ENCODE data around the gene AKT3.
A peak's percentile ranks its signal among the peaks of the same experiment; 100 is the strongest.

AKT3 gene

GRCh38 chr1:243564814-243565213 is 285.2 kb downstream of the AKT3 start:
- peaks cover 23% of the 10 kb centered on the region for H3K36me3 Mint-ChIP-seq (ENCODE audit: low read depth)
- peaks cover 11% of the 10 kb centered on the region for H3K9me3 Mint-ChIP-seq
- H3K27me3 Mint-ChIP-seq (ENCODE audit: low read depth, poor library complexity) = no peaks in the 10 kb centered on the region
- H3K27ac Mint-ChIP-seq = no peak overlapping the region
- H3K4me1 Mint-ChIP-seq = no peaks in the 10 kb centered on the region
- no peak overlapping the region for H3K4me3 Mint-ChIP-seq
- TF ChIP-seq, protein P1, sequence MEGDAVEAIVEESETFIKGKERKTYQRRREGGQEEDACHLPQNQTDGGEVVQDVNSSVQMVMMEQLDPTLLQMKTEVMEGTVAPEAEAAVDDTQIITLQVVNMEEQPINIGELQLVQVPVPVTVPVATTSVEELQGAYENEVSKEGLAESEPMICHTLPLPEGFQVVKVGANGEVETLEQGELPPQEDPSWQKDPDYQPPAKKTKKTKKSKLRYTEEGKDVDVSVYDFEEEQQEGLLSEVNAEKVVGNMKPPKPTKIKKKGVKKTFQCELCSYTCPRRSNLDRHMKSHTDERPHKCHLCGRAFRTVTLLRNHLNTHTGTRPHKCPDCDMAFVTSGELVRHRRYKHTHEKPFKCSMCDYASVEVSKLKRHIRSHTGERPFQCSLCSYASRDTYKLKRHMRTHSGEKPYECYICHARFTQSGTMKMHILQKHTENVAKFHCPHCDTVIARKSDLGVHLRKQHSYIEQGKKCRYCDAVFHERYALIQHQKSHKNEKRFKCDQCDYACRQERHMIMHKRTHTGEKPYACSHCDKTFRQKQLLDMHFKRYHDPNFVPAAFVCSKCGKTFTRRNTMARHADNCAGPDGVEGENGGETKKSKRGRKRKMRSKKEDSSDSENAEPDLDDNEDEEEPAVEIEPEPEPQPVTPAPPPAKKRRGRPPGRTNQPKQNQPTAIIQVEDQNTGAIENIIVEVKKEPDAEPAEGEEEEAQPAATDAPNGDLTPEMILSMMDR (IDR thresholded peaks at IDR 0.05) = no peak
- no peak for DNase-seq

- Mint-ChIP-seq H3K4me1 (no peaks in the 10 kb centered on the region), H3K9me3 (peaks cover 11% of the 10 kb centered on the region), H3K27ac (no peak overlapping the region), H3K4me3 (no peak overlapping the region), H3K36me3 (ENCODE audit: low read depth) (peaks cover 23% of the 10 kb centered on the region), H3K27me3 (ENCODE audit: low read depth, poor library complexity) (no peaks in the 10 kb centered on the region)
- DNase-seq = no peak
- TF ChIP-seq, protein P1 (IDR thresholded peaks at IDR 0.05) = no peak
These were observed 286.3 kb downstream of the AKT3 start for GRCh38 chr1:243563732-243564131.

DNA sequence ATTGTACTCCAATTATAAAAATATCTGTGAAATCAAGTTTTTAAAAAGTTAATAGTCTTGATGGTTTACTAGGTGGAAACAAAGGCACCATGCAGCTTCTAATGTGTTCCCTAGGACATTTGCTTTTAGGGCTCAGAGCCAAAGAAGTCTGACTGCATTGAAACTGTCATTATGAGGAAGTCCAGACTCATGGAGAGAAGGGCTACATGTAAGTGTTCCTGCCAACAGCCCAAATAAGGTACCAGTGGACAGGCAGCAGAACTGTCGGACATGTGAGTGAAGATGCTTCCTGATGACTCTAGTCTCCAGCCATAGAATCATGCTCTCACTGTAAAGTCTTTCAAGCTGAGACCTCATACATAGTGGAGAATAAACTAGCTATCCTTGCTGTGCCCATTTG is 287.6 kb downstream of the AKT3 start:
- TF ChIP-seq, protein P1 (IDR thresholded peaks at IDR 0.05) = no peak
- no peak overlapping the region for H3K4me3 Mint-ChIP-seq
- peaks cover 20% of the 10 kb centered on the region for H3K36me3 Mint-ChIP-seq (ENCODE audit: low read depth)
- no peaks in the 10 kb centered on the region for H3K27me3 Mint-ChIP-seq (ENCODE audit: low read depth, poor library complexity)
- DNase-seq = no peak
- no peaks in the 10 kb centered on the region for H3K4me1 Mint-ChIP-seq
- peaks cover 11% of the 10 kb centered on the region for H3K9me3 Mint-ChIP-seq
- H3K27ac Mint-ChIP-seq = no peak overlapping the region

DNA sequence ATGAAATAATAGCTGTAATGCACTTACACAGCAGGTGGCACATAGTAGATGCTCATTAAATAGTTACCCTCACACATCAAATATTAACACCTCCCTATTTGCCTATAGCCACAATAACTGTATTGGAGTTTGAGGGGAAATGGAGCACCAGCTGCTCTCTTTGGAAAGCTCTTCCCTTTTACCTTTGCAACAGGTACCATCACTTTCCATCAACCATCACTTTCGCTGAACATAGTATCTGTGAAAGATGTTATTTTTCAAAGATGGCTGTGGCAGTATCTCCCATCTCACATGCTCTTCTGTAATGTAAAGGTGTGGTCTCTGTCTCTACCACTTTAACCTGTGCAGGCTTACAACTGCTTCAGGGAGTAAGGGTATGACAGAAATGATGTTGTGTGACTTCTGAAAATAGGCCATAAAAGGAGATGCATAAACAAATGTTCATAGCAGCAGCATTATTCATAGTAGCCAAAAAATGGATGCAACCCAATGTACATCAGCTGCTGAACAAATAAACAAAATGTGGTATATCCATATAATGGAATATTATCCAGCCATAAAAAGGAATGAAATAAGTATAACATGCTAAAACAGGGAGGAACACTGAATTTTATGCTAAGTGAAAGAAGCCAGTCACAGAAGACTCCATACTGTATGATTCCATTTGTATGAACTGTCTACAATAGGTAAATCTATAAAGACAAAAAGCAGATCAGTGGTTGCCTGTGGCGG is 288.3 kb downstream of the AKT3 start:
- no peaks in the 10 kb centered on the region for H3K4me1 Mint-ChIP-seq
- no peak for DNase-seq
- no peak overlapping the region for H3K27ac Mint-ChIP-seq
- peaks cover 11% of the 10 kb centered on the region for H3K9me3 Mint-ChIP-seq
- H3K4me3 Mint-ChIP-seq = no peak overlapping the region
- H3K27me3 Mint-ChIP-seq (ENCODE audit: low read depth, poor library complexity) = no peaks in the 10 kb centered on the region
- H3K36me3 Mint-ChIP-seq (ENCODE audit: low read depth) = peaks cover 18% of the 10 kb centered on the region
- TF ChIP-seq, protein P1 (IDR thresholded peaks at IDR 0.05) = no peak

- H3K36me3 Mint-ChIP-seq (ENCODE audit: low read depth) = peaks cover 18% of the 10 kb centered on the region
These were observed 290.4 kb downstream of the AKT3 start for GRCh38 chr1:243559575-243560162.

More at GRCh38 chr1:243559575-243560162, 290.4 kb downstream of the AKT3 start:
- no peak overlapping the region for H3K4me3 Mint-ChIP-seq
- no peak for DNase-seq
- H3K9me3 Mint-ChIP-seq = peaks cover 11% of the 10 kb centered on the region
- TF ChIP-seq, protein P1 (IDR thresholded peaks at IDR 0.05) = no peak
- peak overlapping the region; percentile 75 for H3K27ac Mint-ChIP-seq
- H3K4me1 Mint-ChIP-seq = no peaks in the 10 kb centered on the region
- no peaks in the 10 kb centered on the region for H3K27me3 Mint-ChIP-seq (ENCODE audit: low read depth, poor library complexity)
